GM19351 (cell line): ENCODE results near the gene SLCO1B3.
"Not testable (repeated sequence)": the region's sequence is repeated elsewhere in the genome, so short reads cannot be mapped to it uniquely, and the experiment has no call there.

Experiments used
- ATAC-seq: cut with Tn5 transposase; IDR thresholded peaks from one replicate; pipeline ENCODE4 v1.9.1; 2021; ENCODE audit warnings: mild to moderate bottlenecking, moderate library complexity; ENCODE audit not compliant: unreplicated experiment

SLCO1B3 gene

GRCh38 chr12:20810487-20810886 lies at the start of gene SLCO1B3:
SLCO1B3 (plus strand) TSS chr12:20810705; CDS start chr12:20815739, 5,034 bp downstream.
- no peak for ATAC-seq

- no peak for ATAC-seq
Observed at GRCh38 chr12:20777420-20777819, 33.1 kb upstream of the SLCO1B3 start.

- ATAC-seq, result no peak
Observed at GRCh38 chr12:20778969-20779368, 31.5 kb upstream of the SLCO1B3 start.

GRCh38 chr12:20779971-20780370 lies 30.5 kb upstream of the SLCO1B3 start:
- not testable (repeated sequence) for ATAC-seq

GRCh38 chr12:20783796-20784357 lies 26.6 kb upstream of the SLCO1B3 start:
- not testable (repeated sequence) for ATAC-seq

- ATAC-seq, result no peak
Observed at GRCh38 chr12:20792971-20793370, 17.5 kb upstream of the SLCO1B3 start.

- no peak for ATAC-seq
Observed at GRCh38 chr12:20798554-20798953, 12.0 kb upstream of the SLCO1B3 start.

GRCh38 chr12:20800160-20800559 lies 10.3 kb upstream of the SLCO1B3 start:
- no peak for ATAC-seq

GRCh38 chr12:20801035-20801434 lies 9.5 kb upstream of the SLCO1B3 start:
- ATAC-seq, result no peak

- no peak for ATAC-seq
Observed at GRCh38 chr12:20805921-20806320, 4.6 kb upstream of the SLCO1B3 start.

GRCh38 chr12:20807192-20808080 lies 3.1 kb upstream of the SLCO1B3 start:
- no peak for ATAC-seq

- ATAC-seq, result no peak
Observed at GRCh38 chr12:20808521-20808920, 2.0 kb upstream of the SLCO1B3 start.

- no peak for ATAC-seq
Observed at GRCh38 chr12:20815574-20815973, 5.1 kb downstream of the SLCO1B3 start.

GRCh38 chr12:20822415-20822814 lies 11.9 kb downstream of the SLCO1B3 start:
- ATAC-seq, result no peak

- no peak for ATAC-seq
Observed at GRCh38 chr12:20822925-20823324, 12.4 kb downstream of the SLCO1B3 start.

- ATAC-seq, result no peak
Observed at GRCh38 chr12:20829919-20830318, 19.4 kb downstream of the SLCO1B3 start.

- ATAC-seq, result no peak
Observed at GRCh38 chr12:20830456-20830855, 20.0 kb downstream of the SLCO1B3 start.

GRCh38 chr12:20832911-20833310 lies 22.4 kb downstream of the SLCO1B3 start:
- no peak for ATAC-seq

GRCh38 chr12:20852649-20853048 lies 42.1 kb downstream of the SLCO1B3 start:
- ATAC-seq, result no peak

GRCh38 chr12:20863056-20863455 lies 52.6 kb downstream of the SLCO1B3 start:
- no peak for ATAC-seq

GRCh38 chr12:20865873-20866272 lies 55.4 kb downstream of the SLCO1B3 start:
- ATAC-seq, result no peak

GRCh38 chr12:20868277-20868676 lies 57.8 kb downstream of the SLCO1B3 start:
- no peak for ATAC-seq
